GM19099 (cell line): ENCODE results near the gene TBC1D10A.

Experiments
- POLR2A ChIP-seq: IDR thresholded peaks from 3 replicates; pipeline ENCODE4 v1.6.1; 2011; ENCODE audit warnings: low read depth; ENCODE audit not compliant: insufficient read length; ENCODE audit errors: extremely low read depth

Gene TBC1D10A, protein sequence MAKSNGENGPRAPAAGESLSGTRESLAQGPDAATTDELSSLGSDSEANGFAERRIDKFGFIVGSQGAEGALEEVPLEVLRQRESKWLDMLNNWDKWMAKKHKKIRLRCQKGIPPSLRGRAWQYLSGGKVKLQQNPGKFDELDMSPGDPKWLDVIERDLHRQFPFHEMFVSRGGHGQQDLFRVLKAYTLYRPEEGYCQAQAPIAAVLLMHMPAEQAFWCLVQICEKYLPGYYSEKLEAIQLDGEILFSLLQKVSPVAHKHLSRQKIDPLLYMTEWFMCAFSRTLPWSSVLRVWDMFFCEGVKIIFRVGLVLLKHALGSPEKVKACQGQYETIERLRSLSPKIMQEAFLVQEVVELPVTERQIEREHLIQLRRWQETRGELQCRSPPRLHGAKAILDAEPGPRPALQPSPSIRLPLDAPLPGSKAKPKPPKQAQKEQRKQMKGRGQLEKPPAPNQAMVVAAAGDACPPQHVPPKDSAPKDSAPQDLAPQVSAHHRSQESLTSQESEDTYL

GRCh38 chr22:30326706-30327362 is at the start of gene TBC1D10A:
Gene TBC1D10A, minus strand, starts transcription at chr22:30326941. Its CDS starts 60 bp downstream, at chr22:30326881.
- peak; percentile 76 for TF ChIP-seq POLR2A

DNA sequence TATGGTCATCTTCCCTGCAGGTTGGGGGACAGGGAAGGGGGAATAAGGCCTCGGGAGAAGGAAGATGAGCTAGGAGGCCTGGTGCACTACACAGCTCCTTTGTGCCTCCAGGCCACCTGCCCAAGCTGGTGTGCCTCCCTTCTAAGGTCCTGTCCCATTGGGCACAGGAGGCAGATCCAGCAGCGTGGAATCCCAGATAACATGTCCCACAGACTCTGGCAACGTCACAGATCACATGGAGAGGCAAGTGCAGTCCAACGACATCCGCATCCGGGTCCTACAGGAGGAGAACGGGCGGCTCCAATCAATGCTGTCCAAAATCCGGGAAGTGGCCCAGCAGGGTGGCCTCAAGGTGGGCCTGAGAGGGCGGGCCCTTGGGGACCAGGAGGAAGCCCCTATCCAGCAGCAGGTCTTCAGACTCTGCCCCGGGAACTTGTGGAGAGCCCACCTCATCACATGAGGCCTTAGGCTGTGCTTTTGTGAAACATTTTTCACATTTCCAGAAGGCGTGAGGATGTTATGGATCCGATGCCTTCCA is 48.6 kb upstream of the TBC1D10A start:
- TF ChIP-seq POLR2A, result no peak

- no peak for TF ChIP-seq POLR2A
Measured at GRCh38 chr22:30373331-30374325, 46.9 kb upstream of the TBC1D10A start.

GRCh38 chr22:30372915-30373314 is 46.2 kb upstream of the TBC1D10A start:
- TF ChIP-seq POLR2A, result no peak

GRCh38 chr22:30371981-30372380 is 45.2 kb upstream of the TBC1D10A start:
- TF ChIP-seq POLR2A, result no peak

DNA sequence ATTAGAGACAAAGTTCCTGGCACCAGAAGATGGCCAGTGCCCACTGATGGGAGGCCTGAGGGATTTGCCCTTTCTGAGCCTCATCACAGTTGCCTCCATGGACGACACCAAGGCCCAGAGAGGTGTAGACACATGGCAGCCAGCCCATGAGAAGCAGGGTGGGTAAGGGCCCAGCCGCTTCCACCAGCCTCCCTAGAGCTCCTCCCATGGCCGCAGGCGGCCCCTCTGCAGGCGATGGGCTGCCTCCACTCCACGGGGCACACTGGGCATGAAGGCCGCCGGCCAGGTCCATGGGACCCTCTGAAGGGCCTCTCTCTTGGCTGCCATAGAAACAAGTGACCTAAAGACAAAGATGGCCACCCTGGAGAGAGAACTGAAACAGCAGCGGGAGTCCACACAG is 44.6 kb upstream of the TBC1D10A start:
- TF ChIP-seq POLR2A, result no peak

- no peak for TF ChIP-seq POLR2A
Measured at GRCh38 chr22:30370641-30371230, 44.0 kb upstream of the TBC1D10A start.

- no peak for TF ChIP-seq POLR2A
Measured at GRCh38 chr22:30368420-30368819, 41.7 kb upstream of the TBC1D10A start.

DNA sequence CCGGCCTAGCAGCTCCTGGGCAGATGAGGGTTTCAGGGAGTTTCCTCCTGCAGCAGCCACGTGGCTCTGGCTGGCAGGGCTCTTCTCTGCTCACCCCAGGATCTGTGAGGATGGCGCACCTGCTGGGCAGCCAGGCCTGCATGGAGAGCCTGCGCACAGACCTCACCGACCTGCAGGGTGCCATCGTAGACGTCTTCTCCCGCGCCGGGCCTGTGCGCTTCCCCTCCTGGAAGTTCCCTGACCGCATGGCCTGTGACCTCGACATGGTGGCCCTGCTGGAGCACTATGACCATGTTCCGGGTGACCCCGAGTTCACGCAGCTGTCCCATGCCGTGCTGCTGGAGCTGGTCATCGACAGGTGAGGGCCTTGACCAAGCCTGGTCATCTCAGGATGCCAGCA is 39.1 kb upstream of the TBC1D10A start:
- TF ChIP-seq POLR2A, result no peak

DNA sequence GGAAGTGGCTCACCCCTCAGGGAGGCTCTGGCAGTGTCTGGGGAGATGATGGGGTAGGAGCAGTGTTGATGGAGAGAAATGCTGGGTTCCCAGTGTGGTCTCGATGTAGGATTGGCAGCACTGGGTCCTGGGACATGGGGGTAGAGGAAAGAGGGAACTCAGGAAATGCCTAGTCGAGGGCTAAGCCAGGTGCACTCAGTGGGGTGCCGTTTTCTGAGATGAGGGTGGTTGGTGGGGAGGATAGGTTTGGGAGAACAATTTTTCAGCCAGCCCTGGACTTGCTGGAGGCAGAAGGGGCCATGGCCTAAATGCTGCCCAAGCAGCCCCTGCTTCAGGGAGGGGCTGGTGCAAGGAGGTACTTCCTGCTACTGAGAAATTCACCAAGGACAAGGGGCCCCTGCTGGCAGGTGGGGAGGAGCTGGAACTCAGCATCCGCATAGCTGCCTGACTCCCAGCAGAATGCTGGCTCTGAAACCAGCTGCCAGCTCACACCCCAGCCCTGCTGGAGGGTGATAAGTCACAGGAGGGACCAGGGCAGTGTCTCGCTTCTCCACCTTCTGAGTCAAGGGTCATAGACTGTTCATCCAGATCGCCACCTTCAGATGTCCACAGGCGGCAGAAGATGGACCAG is 36.0 kb upstream of the TBC1D10A start:
- no peak for TF ChIP-seq POLR2A

DNA sequence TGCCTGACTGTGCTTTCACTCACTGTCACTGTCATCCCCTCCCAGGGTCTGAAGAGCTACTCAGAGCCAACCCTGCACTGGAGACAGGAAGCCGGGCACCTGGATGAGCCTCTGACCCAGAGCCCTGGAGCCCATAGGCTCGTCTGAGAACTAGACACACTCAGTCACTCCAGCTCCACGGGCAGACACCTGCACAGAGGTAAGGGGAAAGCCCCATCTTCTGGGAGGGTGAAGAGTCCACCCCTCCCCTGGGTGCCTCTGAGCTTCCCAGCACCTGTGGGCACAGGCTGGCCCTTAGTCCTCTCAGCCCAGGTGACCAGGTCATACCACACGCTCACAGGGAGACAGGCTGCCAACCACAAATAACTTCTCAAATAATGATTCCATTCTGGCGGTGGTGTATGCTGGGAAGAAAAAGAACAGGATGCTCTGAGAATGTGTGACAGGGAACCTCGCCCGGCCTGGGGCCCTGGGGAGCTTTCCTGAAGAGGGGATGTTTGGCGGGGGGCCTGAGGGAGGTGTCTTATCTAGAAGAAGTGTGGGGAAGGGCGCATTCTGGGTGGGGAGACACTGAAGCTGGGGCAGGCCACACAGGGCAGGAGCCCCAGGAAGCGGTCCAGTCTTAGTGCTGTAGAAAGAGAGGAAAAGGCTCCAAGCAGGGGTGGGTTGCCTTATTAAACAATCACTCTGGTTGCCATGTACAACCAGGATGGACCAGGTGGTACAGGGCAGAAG is 35.3 kb upstream of the TBC1D10A start:
- TF ChIP-seq POLR2A, result no peak

DNA sequence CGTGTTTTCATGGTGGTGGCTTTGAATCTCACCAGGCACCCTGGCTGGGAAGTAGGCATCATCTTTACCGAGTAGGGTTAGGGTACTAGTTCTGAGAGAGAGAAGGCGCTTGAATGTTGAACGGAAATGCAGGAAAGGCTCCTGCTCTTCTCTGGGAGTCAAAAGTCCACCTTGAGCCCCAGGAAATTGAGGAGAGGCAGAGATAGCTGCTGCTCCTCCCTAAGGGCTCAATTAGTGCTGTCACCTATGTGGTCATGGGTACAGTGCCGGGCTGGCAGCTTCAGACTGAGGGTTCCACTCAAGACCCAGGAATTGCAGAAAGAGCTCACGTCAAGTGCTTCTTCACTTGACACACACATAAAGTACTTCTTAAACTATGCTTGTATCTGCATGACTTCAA is 31.8 kb upstream of the TBC1D10A start:
- no peak for TF ChIP-seq POLR2A

- TF ChIP-seq POLR2A, result no peak
Measured at GRCh38 chr22:30357650-30358215, 31.0 kb upstream of the TBC1D10A start.

DNA sequence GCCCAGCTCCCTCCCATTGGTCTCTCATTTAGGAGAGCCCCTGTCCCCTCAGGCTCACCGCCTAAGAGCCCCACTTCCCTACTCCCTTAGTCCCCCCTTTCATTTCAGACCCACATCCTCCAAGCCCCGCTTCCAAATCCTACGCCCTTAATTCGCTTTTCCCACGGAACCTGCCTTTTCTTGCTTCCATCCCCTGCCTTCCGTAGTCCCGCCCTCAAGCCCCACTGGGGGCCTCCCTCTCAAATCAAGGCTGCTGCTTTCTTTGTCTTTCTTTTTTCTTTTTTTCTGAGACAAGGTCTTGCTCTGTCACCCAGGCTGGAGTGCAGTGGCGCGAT is 30.5 kb upstream of the TBC1D10A start:
- TF ChIP-seq POLR2A, result no peak
